Measurements from ENCODE around the gene NGDN.
A peak's percentile ranks its signal among the peaks of the same experiment; 100 is the strongest.
"Not testable (repeated sequence)": the region's sequence is repeated elsewhere in the genome, so short reads cannot be mapped to it uniquely, and the experiment has no call there.

Gene NGDN, protein sequence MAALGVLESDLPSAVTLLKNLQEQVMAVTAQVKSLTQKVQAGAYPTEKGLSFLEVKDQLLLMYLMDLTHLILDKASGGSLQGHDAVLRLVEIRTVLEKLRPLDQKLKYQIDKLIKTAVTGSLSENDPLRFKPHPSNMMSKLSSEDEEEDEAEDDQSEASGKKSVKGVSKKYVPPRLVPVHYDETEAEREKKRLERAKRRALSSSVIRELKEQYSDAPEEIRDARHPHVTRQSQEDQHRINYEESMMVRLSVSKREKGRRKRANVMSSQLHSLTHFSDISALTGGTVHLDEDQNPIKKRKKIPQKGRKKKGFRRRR

DNA sequence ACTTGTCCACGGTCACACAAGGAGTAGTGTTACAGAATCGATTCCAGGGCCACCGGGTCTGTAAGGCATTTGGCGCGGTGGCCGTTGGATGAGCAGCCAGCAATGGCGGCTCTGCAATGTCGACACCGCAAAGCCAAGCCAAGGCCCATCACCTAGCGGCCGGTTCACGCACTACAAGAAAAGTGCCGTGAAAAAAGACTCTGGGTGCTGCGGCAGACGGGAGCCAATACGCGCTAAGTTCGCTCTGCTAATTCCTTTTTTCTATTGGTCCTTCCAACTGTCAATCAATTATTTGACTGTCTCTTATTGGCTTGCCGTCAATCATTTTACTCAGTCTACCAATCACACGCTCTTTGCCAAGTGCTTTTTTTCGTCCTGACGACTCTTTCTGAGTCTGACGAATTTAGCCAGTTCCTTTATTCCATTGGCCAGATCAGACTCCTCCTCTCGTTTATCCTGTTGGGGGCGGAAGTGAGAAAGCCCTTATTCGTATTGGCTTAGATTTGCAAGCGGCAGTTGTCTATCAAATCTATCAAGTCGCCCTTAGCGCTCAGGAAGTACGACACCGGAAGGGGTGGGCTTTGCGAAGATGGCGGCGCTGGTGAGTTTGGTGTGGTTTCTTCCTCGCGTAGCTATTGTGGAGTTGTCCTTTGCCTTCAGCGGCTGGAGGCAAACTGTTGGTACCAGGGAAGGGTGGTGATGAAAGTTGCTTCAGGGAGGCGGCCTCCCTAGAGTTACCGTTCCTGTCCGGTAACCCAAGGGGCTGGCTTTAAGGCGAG, at the start of gene NGDN:
TSS of gene NGDN (plus strand) at position 577 of the 779 bp plus-strand sequence. CDS start at position 590, 13 bp downstream.
- DNase-seq (ENCODE audit: low spot score) = peak; percentile 100

DNA sequence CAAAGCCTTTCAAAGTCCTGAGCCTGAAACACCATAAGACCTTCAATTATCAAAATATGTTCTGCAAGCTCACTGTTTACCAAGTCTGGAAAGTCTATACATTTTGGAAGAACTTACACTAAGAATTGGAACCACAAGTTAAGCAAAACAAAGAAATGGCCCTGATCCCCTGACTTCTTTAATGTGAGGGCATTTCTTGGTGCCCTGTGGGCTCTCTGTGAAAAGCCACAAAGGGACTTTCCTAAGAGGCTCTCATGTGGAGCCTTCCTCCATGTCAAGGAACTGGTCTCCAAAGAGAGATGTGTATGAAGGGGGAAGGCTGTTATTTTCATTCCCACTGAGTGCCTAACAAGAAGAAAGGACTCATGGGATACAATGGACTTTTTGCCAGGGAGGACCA, 47.9 kb upstream of the NGDN start:
- no peak for DNase-seq (ENCODE audit: low spot score)

DNA sequence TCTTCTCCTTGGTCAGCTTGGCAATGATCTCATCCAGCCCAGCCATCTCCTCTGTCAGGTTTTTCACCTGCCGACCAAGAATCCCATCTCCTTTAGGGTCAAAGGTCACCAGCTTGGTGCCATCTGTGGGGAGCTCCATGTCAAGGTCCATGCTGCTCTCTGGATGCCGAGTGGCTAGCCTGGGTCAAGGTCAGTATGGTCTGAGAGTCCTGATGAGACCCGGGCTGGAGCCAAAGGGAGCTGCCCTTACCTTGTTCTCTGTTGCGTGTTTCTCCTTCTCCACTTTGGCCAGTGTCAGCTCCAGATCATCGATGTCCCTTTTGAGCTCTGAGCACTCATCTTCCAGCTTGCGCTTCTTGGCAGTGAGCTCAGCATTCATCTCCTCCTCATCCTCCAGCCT, 45.8 kb upstream of the NGDN start:
- no peak for DNase-seq (ENCODE audit: low spot score)

DNA sequence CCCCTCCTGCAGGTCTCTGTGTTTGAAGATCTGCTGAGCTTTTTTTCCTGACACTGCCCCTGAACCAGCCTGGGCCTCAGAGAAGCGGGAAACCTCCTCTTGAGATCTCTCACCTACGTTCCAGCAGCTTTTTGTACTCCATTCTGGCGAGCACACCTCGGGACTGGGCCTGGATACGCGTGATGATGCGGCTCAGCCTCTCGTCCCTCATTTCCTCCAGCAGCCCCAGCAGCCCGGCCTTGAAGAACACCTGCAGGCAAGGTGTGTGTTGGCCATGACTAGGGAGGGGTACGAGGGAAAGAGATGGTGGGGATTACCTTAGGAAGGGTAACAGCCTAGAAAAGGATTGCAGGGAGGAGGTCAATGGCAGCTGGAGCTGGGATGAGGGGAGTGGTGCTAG, 44.3 kb upstream of the NGDN start:
- DNase-seq (ENCODE audit: low spot score) = no peak

DNA sequence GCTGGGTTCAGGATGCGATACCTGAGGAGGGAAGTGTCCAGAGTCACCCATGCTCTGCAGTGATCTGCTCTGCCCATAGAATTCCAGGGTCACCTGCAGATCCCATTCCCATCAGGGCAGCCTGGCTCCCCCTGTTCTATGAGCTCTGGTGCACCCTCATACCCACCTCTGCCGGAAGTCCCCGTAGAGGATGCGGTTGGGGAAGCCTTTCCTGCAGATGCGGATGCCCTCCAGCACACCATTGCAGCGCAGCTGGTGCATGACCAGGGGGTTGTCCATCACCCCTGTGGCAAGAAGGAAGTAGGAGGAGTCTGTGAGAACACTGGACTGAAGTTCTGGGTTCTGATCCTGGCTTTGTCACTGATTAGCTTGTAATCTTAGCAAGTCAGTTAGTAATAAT, 43.7 kb upstream of the NGDN start:
- not testable (repeated sequence) for DNase-seq (ENCODE audit: low spot score)

DNA sequence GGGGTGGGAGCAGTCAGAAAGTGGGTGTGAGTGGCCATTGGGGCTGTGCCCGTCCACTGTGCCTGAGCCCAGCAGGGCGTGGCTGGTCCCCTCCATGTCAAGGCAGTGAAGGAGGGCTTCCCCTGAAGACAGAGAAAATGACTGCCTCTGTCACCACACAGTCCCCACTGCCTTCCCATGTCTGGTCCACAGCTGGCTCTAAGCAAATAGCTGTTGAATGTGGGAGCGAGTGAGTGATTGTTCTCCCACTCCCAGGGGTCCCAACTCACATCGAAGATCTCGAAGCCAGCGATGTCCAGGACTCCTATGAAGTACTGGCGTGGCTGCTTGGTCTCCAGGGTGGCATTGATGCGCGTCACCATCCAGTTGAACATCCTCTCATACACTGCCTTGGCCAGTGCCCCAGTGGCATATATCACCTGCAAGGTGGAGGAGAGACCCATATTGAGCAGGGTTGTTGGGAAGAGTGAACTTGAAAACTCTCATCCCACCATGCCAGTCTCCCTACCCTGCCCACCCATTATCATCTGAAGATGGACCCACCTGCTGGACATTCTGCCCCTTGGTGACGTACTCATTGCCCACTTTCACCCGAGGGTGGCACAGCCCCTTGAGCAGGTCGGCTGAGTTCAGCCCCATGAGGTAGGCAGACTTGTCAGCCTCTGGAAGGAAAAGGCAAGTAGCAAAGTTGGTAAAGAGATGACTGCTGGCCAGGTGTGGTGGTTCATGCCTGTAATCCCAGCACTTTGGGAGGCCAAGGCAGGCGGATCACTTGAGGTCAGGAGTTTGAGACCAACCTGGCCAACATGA, 40.6 kb upstream of the NGDN start:
- DNase-seq (ENCODE audit: low spot score) = no peak

DNA sequence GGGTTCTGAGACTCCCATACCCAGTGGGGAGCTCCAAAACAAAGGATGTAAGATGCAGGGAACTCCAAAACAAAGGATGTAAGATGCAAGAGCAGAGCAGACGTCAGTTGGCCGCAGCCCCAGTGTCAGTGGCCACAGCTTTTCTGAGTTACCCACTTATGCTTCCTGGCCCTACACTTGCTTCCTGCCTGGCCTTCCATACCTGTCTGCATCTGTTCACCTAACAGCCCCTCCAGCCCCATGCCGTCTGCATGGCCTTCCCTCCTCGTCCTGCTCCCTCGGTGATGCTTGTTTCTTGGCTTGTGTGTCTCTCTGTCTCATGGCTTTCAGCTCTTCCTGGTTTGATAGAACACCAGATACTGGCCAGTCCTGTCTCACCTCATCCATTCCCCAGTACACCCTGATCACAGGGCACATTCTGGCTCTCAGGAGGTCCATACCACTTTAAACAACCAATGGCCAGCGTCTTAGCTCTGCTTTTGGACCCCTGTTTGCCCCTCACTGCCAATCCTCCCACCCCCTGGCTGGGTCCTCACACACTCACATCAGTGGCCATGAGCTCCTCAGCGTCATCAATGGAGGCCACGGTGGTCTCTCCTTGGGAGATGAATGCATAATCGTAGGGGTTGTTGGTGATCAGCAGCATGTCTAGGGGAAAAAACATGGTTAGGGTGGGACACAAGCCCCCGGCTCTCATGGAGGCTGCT, 39.3 kb upstream of the NGDN start:
- no peak for DNase-seq (ENCODE audit: low spot score)

DNA sequence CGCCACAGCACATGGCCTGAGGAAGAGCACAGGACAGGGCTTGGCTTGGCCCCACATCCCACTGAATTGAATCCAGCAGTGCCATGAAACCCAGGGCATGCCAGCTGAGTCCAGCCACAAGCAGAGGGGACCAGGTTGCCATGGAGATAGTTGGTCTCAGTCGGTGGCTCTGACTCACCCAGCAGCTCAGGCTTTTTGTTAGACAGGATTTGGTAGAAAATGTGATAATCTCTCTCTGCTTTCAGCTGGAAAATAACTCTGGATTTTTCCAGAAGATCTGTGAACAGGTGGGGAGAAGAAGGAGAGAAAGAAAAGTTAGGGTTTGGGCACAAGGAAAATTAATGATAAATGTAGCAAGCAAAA, 38.8 kb upstream of the NGDN start:
- peak; percentile 54 for DNase-seq (ENCODE audit: low spot score)

DNA sequence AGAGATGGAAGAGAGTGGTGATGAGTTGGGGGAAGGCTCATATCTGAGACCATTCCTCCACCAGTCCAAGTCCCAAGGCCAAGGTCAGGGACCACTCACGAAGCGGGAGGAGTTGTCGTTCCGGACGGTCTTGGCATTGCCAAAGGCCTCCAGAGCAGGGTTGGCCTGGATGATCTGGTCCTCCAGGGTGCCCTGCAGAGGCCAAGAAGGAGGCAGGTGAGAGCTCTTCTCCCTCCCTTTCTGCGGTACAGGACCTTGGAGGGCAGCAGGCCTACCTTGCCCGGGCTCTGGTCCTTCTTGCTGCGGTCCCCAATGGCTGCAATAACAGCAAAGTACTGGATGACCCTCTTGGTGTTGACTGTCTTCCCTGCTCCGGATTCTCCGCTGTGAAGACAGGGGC, 38.0 kb upstream of the NGDN start:
- no peak for DNase-seq (ENCODE audit: low spot score)

DNA sequence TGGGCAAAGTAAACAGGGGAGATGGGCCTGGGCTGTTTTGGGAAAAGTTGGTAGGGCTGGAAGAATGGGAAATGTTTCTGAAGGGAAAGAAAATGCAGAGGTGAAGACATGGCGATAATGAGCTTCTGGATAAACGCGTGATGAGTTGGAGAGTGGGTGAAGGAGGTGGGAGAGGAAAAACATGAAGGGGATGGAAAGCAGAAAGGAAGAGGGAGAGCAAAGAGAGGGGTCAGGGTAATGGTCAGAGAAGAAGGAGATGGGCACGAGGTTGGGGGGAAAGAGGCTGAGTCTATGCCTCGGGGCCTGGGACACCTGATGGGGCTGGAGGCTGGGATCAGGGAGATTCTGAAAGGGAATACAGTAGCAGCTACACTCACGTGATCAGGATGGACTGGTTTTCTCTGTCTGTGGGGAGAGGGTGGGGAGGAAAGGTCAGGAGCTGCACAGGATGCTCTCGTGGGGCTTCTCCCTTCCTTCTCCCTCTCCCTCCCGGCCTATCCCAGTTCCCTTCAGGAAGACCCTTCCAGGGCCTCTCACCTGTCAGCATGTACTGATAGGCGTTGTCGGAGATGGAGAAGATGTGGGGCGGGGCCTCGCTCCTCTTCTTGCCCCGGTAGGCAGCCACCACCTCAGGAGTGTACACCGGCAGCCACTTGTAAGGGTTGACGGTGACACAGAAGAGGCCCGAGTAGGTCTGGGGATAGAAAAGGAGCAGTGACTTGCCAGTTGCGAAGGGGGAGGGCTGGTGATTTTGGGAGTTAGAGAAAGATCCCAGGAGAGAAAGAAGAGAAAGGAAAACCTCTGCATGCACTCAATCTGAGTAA, 37.2 kb upstream of the NGDN start:
- no peak for DNase-seq (ENCODE audit: low spot score)

DNA sequence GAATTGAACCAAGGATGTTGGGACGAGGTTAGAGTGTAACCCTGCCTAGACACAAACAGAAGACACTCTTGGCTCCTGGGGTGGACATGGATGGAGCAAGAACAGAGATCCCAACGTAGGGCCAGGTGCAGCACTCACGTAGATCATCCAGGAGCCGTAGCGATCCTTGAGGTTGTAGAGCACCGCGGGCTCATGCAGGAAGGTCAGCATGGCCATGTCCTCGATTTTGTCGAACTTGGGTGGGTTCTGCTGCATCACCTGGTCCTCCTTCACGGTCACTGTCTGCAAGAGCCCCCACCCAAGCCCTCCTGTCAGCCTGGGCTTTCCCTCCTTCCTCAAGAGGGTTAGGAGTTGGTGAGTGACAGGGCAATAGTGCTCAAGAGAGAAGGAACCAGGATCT, 36.6 kb upstream of the NGDN start:
- DNase-seq (ENCODE audit: low spot score) = no peak

DNA sequence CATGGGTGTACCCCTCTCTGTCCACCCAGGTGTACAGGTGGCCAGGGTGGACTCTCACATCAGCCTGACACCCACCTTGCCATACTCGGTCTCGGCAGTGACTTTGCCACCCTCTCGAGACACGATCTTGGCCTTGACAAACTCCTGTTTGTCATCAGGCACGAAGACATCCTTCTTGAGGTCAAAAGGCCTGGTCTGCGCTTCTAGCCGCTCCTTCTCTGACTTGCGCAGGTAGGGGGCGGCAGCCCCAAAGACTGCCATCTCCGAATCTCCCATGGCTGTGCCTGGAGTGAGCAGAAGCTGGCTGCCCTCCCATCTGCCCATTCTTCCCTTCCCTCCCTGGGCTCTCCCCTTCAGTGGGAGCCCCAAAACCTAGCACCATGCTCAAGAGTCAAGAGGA, 36.0 kb upstream of the NGDN start:
- DNase-seq (ENCODE audit: low spot score) = no peak

DNA sequence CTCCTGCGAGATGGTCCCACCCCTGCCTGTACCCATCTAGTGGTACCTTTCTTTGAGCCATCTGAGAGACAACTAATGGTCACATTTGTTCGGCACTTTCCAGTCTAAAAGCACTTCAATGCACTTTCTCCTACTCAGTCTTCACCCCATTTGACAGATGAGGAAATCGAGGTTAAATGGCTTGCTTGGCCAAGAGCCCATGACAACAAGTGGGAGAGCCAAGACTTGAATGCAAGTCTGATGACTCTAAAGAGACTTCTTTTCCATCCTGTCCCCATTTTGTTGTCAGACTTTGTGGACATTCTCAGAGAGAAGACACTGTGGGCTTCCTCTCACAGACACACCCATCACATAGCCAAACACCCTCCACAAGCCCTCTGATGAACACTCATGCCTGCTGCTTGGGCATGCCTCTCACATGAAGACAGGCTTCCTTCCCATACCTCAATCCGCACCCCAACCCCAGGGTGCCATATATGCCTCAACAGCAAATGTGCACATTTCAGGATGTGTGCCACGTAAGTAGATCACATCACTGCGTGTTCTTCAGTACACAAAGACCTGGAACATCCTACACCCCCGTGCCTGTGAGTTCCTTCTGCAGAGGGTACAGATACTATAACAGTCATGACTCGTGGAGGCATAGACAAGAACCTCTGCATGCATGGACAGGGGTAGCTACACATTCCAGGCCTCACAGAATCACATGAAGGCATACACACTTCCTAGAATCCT, 34.8 kb upstream of the NGDN start:
- DNase-seq (ENCODE audit: low spot score) = no peak

DNA sequence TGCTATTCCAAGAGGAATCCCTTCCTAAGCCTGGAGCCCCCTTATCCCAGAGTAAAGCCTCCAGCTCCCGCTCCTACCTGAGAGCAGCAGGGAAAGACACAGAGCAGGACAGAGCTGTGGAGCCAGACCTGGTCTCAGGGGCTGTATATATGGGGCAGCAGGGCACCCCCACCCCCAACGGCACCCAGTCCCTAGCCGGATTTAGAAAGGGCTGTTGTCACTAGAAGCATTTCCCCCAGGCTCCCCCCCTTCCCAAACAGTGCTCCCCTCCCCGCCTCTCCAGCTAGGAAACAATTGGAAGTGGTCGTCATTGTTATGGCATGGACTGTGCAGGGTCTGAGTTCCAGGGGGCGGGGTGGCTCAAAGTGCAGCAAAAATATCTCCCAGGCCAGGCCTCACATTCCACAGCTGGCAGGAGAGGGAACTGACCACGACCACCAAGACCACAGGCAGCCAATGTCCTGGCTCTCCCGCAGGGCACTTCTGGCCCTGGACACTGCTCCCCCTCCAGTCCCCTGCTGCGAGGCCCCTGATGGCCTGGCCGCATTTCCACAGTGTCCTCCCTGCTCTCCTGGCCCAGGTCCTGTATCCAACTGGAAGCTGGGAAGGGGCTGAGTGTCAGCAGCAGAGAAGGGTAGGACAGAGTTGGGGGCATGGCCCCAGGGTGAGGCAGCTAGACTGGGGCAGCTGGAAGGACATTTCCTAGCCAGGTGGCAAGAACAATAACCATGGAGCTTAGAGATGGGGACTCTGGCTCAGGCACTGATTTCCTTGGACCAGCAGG, 33.8 kb upstream of the NGDN start, which contains the start of gene MYH7:
TSS of gene MYH7 (minus strand) at position 118 of the 784 bp plus-strand sequence. CDS start 1,928 bp downstream, outside the sequence.
- no peak for DNase-seq (ENCODE audit: low spot score)

DNA sequence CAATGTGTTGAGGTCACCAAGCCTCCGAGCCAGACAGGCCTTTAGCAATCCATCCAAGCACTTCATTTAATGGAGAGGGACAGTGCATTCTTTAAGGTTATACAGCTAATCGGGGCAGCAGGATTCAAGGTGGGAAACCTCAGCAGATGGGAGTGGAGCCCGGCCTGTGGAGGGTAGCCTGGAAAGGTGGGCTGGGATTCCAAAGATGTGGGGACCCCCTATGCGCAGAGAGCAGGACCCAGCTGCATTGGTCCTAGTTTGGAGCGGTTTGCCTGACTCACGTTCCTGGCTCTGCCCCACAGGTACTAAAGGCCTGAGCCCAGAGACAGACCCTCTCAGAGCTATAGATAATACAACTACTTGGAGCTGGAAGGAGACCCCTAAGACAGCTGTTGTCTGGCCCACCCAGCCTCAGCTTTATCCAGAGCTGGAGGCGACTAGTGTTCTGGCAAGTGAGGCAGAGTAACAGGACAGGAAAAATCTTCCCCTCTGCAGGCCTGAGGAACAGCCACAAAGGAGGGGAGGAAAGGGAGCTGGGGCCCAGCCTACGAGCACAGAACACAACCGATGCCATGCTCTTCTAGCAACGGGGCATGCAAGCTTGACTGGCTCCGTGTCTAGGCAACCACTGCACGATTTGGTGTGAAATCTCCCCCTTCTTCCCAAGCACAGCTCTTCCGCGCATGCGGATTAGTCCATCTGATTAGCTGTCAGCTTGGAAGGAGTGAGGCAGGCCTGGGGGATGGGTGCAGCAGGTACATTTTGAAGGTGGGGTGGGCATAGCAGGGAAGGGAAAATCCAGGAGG, 33.0 kb upstream of the NGDN start:
- DNase-seq (ENCODE audit: low spot score) = peak; percentile 44

DNA sequence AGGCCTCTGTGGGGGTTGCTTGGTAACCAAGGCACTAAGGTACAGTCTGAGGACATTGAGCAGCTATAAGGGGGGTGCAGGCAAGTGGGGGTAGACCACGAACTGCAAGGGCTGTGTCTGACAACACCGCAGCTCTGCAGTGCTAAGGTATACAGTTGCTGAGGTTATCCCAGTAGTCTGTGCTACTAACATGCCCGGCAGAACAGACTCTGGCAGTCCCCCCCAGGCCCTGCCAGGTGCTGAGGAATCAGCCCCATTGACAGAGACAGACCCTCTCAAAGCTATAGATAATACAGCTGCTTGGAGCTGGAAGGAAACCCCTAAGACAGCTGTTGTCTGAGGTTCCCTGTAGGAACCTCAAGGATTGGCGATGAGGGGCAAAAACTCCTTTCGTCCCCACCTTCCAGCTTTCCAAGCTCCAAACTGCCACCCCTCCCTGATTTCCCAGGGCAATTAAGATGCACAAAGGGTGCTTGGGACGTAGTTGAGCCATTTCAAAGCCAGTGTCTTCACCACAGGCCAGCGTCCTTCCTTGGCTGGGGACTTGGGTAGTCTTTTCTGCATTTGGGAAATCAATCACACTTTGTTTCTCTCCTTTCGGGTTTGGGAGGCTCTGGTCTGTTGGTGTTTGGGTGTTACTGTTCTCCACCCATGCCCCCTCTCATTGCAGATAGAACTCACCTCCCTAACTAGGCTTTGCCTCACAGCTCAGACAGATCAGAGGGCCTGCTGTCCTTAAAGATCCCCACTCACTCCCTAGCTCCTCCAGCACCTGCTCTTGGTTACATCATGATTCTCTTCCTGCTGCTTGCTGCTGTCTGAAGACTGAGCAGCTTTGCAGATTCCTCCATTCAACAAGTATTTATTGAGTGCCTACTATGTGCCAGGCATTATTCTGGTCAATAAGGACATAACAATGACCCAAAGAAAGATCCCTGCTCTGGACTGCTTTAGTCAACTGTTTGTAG, 32.1 kb upstream of the NGDN start:
- DNase-seq (ENCODE audit: low spot score) = no peak
